Inflammatory macrophage treated with lipopolysaccharide for 4 hours (primary cell): ENCODE data around the gene PIPOX.
A peak's percentile ranks its signal among the peaks of the same experiment; 100 is the strongest.

ENCODE experiments used
- DNase-seq: peaks from one replicate; pipeline ENCODE4 v3.0.0-alpha.2; 2020

Gene PIPOX

GRCh38 chr17:29020576-29020975 lies 22.4 kb upstream of the PIPOX start:
- no peak for DNase-seq

GRCh38 chr17:29021226-29021625 lies 21.7 kb upstream of the PIPOX start:
- DNase-seq: no peak

GRCh38 chr17:29022074-29022473 lies 20.9 kb upstream of the PIPOX start:
- no peak for DNase-seq

GRCh38 chr17:29024316-29024952 lies 18.5 kb upstream of the PIPOX start:
- DNase-seq: no peak

- peak; percentile 45 for DNase-seq
These were observed 11.5 kb upstream of the PIPOX start for GRCh38 chr17:29031488-29031887.

- DNase-seq: no peak
These were observed 10.7 kb upstream of the PIPOX start for GRCh38 chr17:29032013-29032856.

- no peak for DNase-seq
These were observed 10.1 kb upstream of the PIPOX start for GRCh38 chr17:29032857-29033197.

- no peak for DNase-seq
These were observed 8.4 kb upstream of the PIPOX start for GRCh38 chr17:29034510-29034909.

- no peak for DNase-seq
These were observed 6.4 kb upstream of the PIPOX start for GRCh38 chr17:29036584-29036983.

- DNase-seq: no peak
These were observed 5.2 kb upstream of the PIPOX start for GRCh38 chr17:29037739-29038084.

GRCh38 chr17:29038085-29038795 lies 4.7 kb upstream of the PIPOX start:
- no peak for DNase-seq

GRCh38 chr17:29039764-29040598 lies 3.0 kb upstream of the PIPOX start:
- peak; percentile 63 for DNase-seq

- no peak for DNase-seq
These were observed 1.9 kb upstream of the PIPOX start for GRCh38 chr17:29041091-29041490.

- DNase-seq: peak; percentile 67
These were observed 1.4 kb upstream of the PIPOX start for GRCh38 chr17:29041571-29041970.

- no peak for DNase-seq
These were observed 789 bp upstream of the PIPOX start for GRCh38 chr17:29042026-29042678.

- DNase-seq: peak; percentile 29
These were observed 701 bp downstream of the PIPOX start for GRCh38 chr17:29043539-29044145.

- DNase-seq: no peak
These were observed 2.1 kb downstream of the PIPOX start for GRCh38 chr17:29045026-29045425.

- DNase-seq: peak; percentile 61
These were observed 3.0 kb downstream of the PIPOX start for GRCh38 chr17:29045734-29046472.

- DNase-seq: peak; percentile 64
These were observed 3.5 kb downstream of the PIPOX start for GRCh38 chr17:29046473-29046839.

- peak; percentile 19 for DNase-seq
These were observed 5.8 kb downstream of the PIPOX start for GRCh38 chr17:29048440-29049368.
